ACHN (cell line): ENCODE data around the gene POTEJ.
"Not testable (repeated sequence)": the region's sequence is repeated elsewhere in the genome, so short reads cannot be mapped to it uniquely, and the experiment has no call there.

Experiments used
- DNase-seq: peaks from one replicate; pipeline ENCODE4 v3.0.0-alpha.2; 2015
- in situ Hi-C: cut with HindIII; loops from 2 replicates; pipeline ENCODE4 v1.10.0; 2017; ENCODE audit warnings: low sequenced_read_pairs, low pct_ligation_motif_present, low pct_unique_long_range_greater_than_20kb

POTEJ gene

GRCh38 chr2:130598463-130598862 lies 12.8 kb upstream of the POTEJ start:
- in situ Hi-C loops, DNase-seq: not testable (repeated sequence)

- in situ Hi-C loops, result not testable (repeated sequence)
These were observed 11.8 kb upstream of the POTEJ start, which contains the start of gene CFC1 for GRCh38 chr2:130599393-130599792. CFC1 (minus strand) TSS chr2:130599575; CDS start chr2:130599287, 288 bp downstream.

GRCh38 chr2:130599926-130600325 lies 11.3 kb upstream of the POTEJ start:
- DNase-seq, in situ Hi-C loops: not testable (repeated sequence)

More at GRCh38 chr2:130599393-130599792, 11.8 kb upstream of the POTEJ start, which contains the start of gene CFC1:
- not testable (repeated sequence) for DNase-seq

- DNase-seq, in situ Hi-C loops: not testable (repeated sequence)
These were observed 9.5 kb upstream of the POTEJ start for GRCh38 chr2:130601648-130602302.

- DNase-seq, in situ Hi-C loops: not testable (repeated sequence)
These were observed 2.8 kb upstream of the POTEJ start for GRCh38 chr2:130608276-130609001.

- DNase-seq, in situ Hi-C loops: not testable (repeated sequence)
These were observed 2.0 kb upstream of the POTEJ start for GRCh38 chr2:130609002-130609920.

GRCh38 chr2:130610486-130610885 lies 754 bp upstream of the POTEJ start:
- in situ Hi-C loops, result not testable (repeated sequence)

GRCh38 chr2:130628784-130629475 lies 17.7 kb downstream of the POTEJ start:
- in situ Hi-C loops, DNase-seq: not testable (repeated sequence)

More at GRCh38 chr2:130610486-130610885, 754 bp upstream of the POTEJ start:
- not testable (repeated sequence) for DNase-seq

- DNase-seq, in situ Hi-C loops: not testable (repeated sequence)
These were observed 27.7 kb downstream of the POTEJ start for GRCh38 chr2:130638973-130639372.

GRCh38 chr2:130641688-130642087 lies 30.4 kb downstream of the POTEJ start:
- in situ Hi-C loops, DNase-seq: not testable (repeated sequence)

GRCh38 chr2:130649285-130649684 lies 38.0 kb downstream of the POTEJ start:
- DNase-seq, in situ Hi-C loops: not testable (repeated sequence)

GRCh38 chr2:130664506-130664905 lies 53.3 kb downstream of the POTEJ start:
- in situ Hi-C loops, DNase-seq: not testable (repeated sequence)

- in situ Hi-C loops, DNase-seq: not testable (repeated sequence)
These were observed 54.4 kb downstream of the POTEJ start for GRCh38 chr2:130665596-130665995.

- DNase-seq, in situ Hi-C loops: not testable (repeated sequence)
These were observed 56.3 kb downstream of the POTEJ start for GRCh38 chr2:130667516-130667915.

- in situ Hi-C loops, result not testable (repeated sequence)
These were observed 58.9 kb downstream of the POTEJ start for GRCh38 chr2:130670026-130670745.

GRCh38 chr2:130692041-130692770 lies 81.0 kb downstream of the POTEJ start:
- in situ Hi-C loops, DNase-seq: not testable (repeated sequence)

More at GRCh38 chr2:130670026-130670745, 58.9 kb downstream of the POTEJ start:
- DNase-seq, result not testable (repeated sequence)

GRCh38 chr2:130693474-130693873 lies 82.2 kb downstream of the POTEJ start:
- in situ Hi-C loops, result not testable (repeated sequence)
- DNase-seq, result peak; percentile 59
